ENCODE results near the gene GIMAP7.

DNA sequence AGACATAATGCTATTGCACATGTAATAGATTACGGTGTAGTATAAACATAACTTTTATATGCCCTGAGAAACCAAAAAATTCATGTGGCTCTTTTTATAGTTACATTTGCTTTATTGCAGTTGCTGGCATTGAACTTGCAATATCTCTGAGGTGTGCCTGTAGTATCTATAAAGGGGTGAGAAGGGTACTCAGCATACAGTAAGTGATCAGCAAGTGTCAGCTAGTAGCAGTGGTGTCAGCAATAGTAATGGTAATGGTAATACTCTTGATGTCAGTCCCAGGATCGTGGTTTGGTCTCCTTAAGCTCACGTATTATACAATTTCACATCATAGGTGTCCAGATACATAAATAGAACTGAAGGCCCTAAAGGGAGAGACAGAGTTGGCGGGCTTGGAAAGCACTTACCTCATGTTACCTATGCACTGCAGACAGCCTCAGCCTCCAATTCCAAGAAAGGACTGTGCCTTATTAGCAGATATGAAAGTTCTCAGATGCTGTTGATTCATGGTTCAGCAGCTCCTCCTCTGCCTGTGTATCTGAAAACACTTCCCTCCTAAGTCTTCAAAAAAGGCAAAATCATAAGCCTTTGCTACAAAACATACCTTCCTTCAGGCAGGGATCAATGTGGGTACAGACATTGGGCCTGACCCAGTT, 6.6 kb upstream of the GIMAP7 start:
- no peak for TF ChIP-seq SP1 (IDR thresholded peaks at IDR 0.05)
- TF ChIP-seq FOXK2 (IDR thresholded peaks at IDR 0.05) = no peak
- no peak for TF ChIP-seq BHLHE40 (IDR thresholded peaks at IDR 0.05; ENCODE audit: borderline replicate concordance)
- no peak for TF ChIP-seq ARNT (IDR thresholded peaks at IDR 0.05)
- no peak for TF ChIP-seq ELF4 (IDR thresholded peaks at IDR 0.05)

Data from HEK293T (cell line).